Neural cell (in vitro differentiated cells): ENCODE data around the gene ZNF407. TPM values are rescaled to one million over a fixed set of nuclear protein-coding genes. Genes with fewer than 3 reads are reported as not detected.

Experiments
- H2AFZ ChIP-seq: fragments of 200-600, 300-800 bp; sonication (generic), shearing (Covaris generic); 2 replicates; pipeline ENCODE4 v1.6.0; 2014; ENCODE audit warnings: low read depth, mild to moderate bottlenecking, antibody characterized with exemption, low read length, moderate library complexity
- H3F3A ChIP-seq: fragments of 200-600 bp; shearing (Covaris generic); 2 replicates; pipeline ENCODE4 v1.6.1; 2016; ENCODE audit warnings: mild to moderate bottlenecking, moderate library complexity, mixed read lengths, antibody characterized with exemption, low read length; ENCODE audit not compliant: insufficient read depth, poor library complexity, severe bottlenecking
- H3K27ac ChIP-seq: fragments of 200-600, 300-800 bp; sonication (generic), shearing (Covaris generic); 2 replicates; pipeline ENCODE4 v1.5.1; 2014; ENCODE audit warnings: mild to moderate bottlenecking, low read length, moderate library complexity
- H3K27me3 ChIP-seq: fragments of 300-800, 200-600 bp; sonication (generic), shearing (Covaris generic); 2 replicates; pipeline ENCODE4 v1.6.0; 2014; ENCODE audit warnings: mild to moderate bottlenecking, low read depth, low read length, moderate library complexity; ENCODE audit not compliant: insufficient read depth
- H3K36me3 ChIP-seq: fragments of 300-800, 200-600 bp; sonication (generic), shearing (Covaris generic); 2 replicates; pipeline ENCODE4 v1.5.1; 2014; ENCODE audit warnings: mild to moderate bottlenecking, antibody characterized with exemption, low read length, moderate library complexity; ENCODE audit not compliant: insufficient read depth
- H3K4me2 ChIP-seq: fragments of 300-800, 200-600 bp; sonication (generic), shearing (Covaris generic); 2 replicates; pipeline ENCODE4 v1.6.0; 2014; ENCODE audit warnings: mild to moderate bottlenecking, low read length
- H3K4me3 ChIP-seq: fragments of 300-800, 200-600 bp; sonication (generic), shearing (Covaris generic); 2 replicates; pipeline ENCODE4 v1.5.1; 2014; ENCODE audit warnings: mild to moderate bottlenecking, low read length, moderate library complexity
- H3K79me2 ChIP-seq: fragments of 200-600 bp; shearing (Covaris generic); replicated peaks from 2 replicates; pipeline ENCODE4 v1.6.0; 2014; ENCODE audit warnings: mild to moderate bottlenecking, low read length, moderate library complexity; ENCODE audit not compliant: insufficient read depth
- H3K9ac ChIP-seq: fragments of 300-800, 200-600 bp; sonication (generic), shearing (Covaris generic); 2 replicates; pipeline ENCODE4 v1.6.1; 2016; ENCODE audit warnings: mild to moderate bottlenecking, low read length, mixed read lengths
- H3K9me2 ChIP-seq: fragments of 200-600 bp; shearing (Covaris generic); 2 replicates; pipeline ENCODE4 v1.6.1; 2016; ENCODE audit warnings: mild to moderate bottlenecking, low read length, mixed read lengths; ENCODE audit not compliant: insufficient read depth
- H3K9me3 ChIP-seq: fragments of 200-600, 300-800 bp; sonication (generic), shearing (Covaris generic); 2 replicates; pipeline ENCODE4 v1.6.1; 2016; ENCODE audit warnings: mild to moderate bottlenecking, mixed run types, low read length, moderate library complexity, mixed read lengths
- H4K20me1 ChIP-seq: fragments of 200-600 bp; shearing (Covaris generic); 2 replicates; pipeline ENCODE4 v1.6.1; 2016; ENCODE audit warnings: mild to moderate bottlenecking, mixed run types; ENCODE audit not compliant: insufficient read depth
- EP300 ChIP-seq: fragments of 450-650 bp; conservative IDR thresholded peaks from 2 replicates; pipeline ENCODE4 v1.6.1; 2014; ENCODE audit warnings: antibody characterized with exemption, mild to moderate bottlenecking, moderate library complexity; ENCODE audit not compliant: poor library complexity, severe bottlenecking
- EZH2 ChIP-seq: fragments of 200-600, 300-800 bp; shearing (Covaris generic), sonication (generic); IDR thresholded peaks from 2 replicates; pipeline ENCODE4 v1.6.1; 2014; ENCODE audit warnings: antibody characterized with exemption, low read length, borderline replicate concordance, mild to moderate bottlenecking; ENCODE audit not compliant: insufficient read depth, poor library complexity, severe bottlenecking
- MXI1 ChIP-seq: fragments of 450-650 bp; conservative IDR thresholded peaks from 2 replicates; pipeline ENCODE4 v1.6.1; 2014; ENCODE audit warnings: antibody characterized with exemption, mild to moderate bottlenecking; ENCODE audit not compliant: poor library complexity, severe bottlenecking
- POLR2AphosphoS5 ChIP-seq: IDR thresholded peaks from 2 replicates; pipeline ENCODE4 v1.6.1; 2012
- RAD21 ChIP-seq: fragments of 450-650 bp; conservative IDR thresholded peaks from 2 replicates; pipeline ENCODE4 v1.6.1; 2014; ENCODE audit warnings: antibody characterized with exemption, mild to moderate bottlenecking, moderate library complexity
- REST ChIP-seq: IDR thresholded peaks from 2 replicates; pipeline ENCODE4 v1.6.1; 2012; ENCODE audit warnings: borderline replicate concordance
- SMC3 ChIP-seq: fragments of 450-650 bp; conservative IDR thresholded peaks from 2 replicates; pipeline ENCODE4 v1.6.1; 2014; ENCODE audit warnings: antibody characterized with exemption, mild to moderate bottlenecking, moderate library complexity; ENCODE audit not compliant: poor library complexity
- TAF1 ChIP-seq: IDR thresholded peaks from 2 replicates; pipeline ENCODE4 v1.6.1; 2012; ENCODE audit warnings: low read depth
- polyA plus RNA-seq: library from polyadenylated mRNA; depleted of rRNA; stranded (reverse); fragments of >200 nt; gene quantifications from 2 replicates; pipeline ENCODE4 v1.2.3, GENCODE V29; 2014
- TF ChIP-seq, protein P1 (sequence below): fragments of 450-650 bp; IDR thresholded peaks from 2 replicates; pipeline ENCODE4 v1.5.1; 2014; ENCODE audit warnings: antibody characterized with exemption, mild to moderate bottlenecking, moderate library complexity; ENCODE audit not compliant: poor library complexity, severe bottlenecking

ZNF407 gene
- polyA plus RNA-seq, 1 donor from 2014 or later = 2.9 TPM

- H3K4me2 ChIP-seq = no peak overlapping the region
- H4K20me1 ChIP-seq = no peaks in the 10 kb centered on the region
- H3F3A ChIP-seq = no peaks in the 10 kb centered on the region
- H3K4me3 ChIP-seq = no peak overlapping the region
- H3K9ac ChIP-seq = no peak overlapping the region
- H3K9me2 ChIP-seq = no peaks in the 10 kb centered on the region
- no peaks in the 10 kb centered on the region for H3K36me3 ChIP-seq
- no peaks in the 10 kb centered on the region for H3K9me3 ChIP-seq
- TF ChIP-seq TAF1 (no peak), SMC3 (no peak), POLR2AphosphoS5 (no peak), EP300 (no peak), REST (no peak), EZH2 (no peak)
- TF ChIP-seq, protein P1, sequence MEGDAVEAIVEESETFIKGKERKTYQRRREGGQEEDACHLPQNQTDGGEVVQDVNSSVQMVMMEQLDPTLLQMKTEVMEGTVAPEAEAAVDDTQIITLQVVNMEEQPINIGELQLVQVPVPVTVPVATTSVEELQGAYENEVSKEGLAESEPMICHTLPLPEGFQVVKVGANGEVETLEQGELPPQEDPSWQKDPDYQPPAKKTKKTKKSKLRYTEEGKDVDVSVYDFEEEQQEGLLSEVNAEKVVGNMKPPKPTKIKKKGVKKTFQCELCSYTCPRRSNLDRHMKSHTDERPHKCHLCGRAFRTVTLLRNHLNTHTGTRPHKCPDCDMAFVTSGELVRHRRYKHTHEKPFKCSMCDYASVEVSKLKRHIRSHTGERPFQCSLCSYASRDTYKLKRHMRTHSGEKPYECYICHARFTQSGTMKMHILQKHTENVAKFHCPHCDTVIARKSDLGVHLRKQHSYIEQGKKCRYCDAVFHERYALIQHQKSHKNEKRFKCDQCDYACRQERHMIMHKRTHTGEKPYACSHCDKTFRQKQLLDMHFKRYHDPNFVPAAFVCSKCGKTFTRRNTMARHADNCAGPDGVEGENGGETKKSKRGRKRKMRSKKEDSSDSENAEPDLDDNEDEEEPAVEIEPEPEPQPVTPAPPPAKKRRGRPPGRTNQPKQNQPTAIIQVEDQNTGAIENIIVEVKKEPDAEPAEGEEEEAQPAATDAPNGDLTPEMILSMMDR = no peak
- H2AFZ ChIP-seq = no peak overlapping the region
- no peak overlapping the region for H3K27ac ChIP-seq
- H3K27me3 ChIP-seq = no peaks in the 10 kb centered on the region
- no peaks in the 10 kb centered on the region for H3K79me2 ChIP-seq
Measured at GRCh38 chr18:74714120-74714519, 116.5 kb downstream of the ZNF407 start.

GRCh38 chr18:74714791-74715190 is 117.1 kb downstream of the ZNF407 start:
- Histone ChIP-seq H3K27me3 (no peaks in the 10 kb centered on the region), H2AFZ (no peak overlapping the region), H3K9ac (no peak overlapping the region), H3K9me3 (no peaks in the 10 kb centered on the region), H3K27ac (no peak overlapping the region), H3K36me3 (no peaks in the 10 kb centered on the region), H3K9me2 (no peaks in the 10 kb centered on the region), H3K4me3 (no peak overlapping the region), H4K20me1 (no peaks in the 10 kb centered on the region), H3K79me2 (no peaks in the 10 kb centered on the region), H3K4me2 (no peak overlapping the region), H3F3A (no peaks in the 10 kb centered on the region)
- no peak for TF ChIP-seq SMC3
- no peak for TF ChIP-seq EZH2

GRCh38 chr18:74715306-74715705 is 117.6 kb downstream of the ZNF407 start:
- Histone ChIP-seq H3K27me3 (no peaks in the 10 kb centered on the region), H3K27ac (no peak overlapping the region), H4K20me1 (no peaks in the 10 kb centered on the region), H3K36me3 (no peaks in the 10 kb centered on the region), H3K4me3 (no peak overlapping the region), H3K9me3 (no peaks in the 10 kb centered on the region), H3K4me2 (no peak overlapping the region), H3K9ac (no peak overlapping the region), H3K79me2 (no peaks in the 10 kb centered on the region), H2AFZ (no peak overlapping the region), H3K9me2 (no peaks in the 10 kb centered on the region), H3F3A (no peaks in the 10 kb centered on the region)
- no peak for TF ChIP-seq TAF1
- TF ChIP-seq POLR2AphosphoS5 = no peak
- TF ChIP-seq REST = no peak
- no peak for TF ChIP-seq SMC3
- TF ChIP-seq RAD21 = no peak
- no peak for TF ChIP-seq EZH2
- TF ChIP-seq, protein P1 = no peak
- no peak for TF ChIP-seq MXI1
- no peak for TF ChIP-seq EP300
